K562 (cell line): ENCODE results near the gene CYBRD1. TPM values are rescaled to one million over a fixed set of nuclear protein-coding genes. Genes with fewer than 3 reads are reported as not detected.

ENCODE experiments used
- ATAC-seq: fragments of 200-7000 bp; cut with Tn5 transposase; 3 replicates; pipeline ENCODE4 v1.9.1; 2020; ENCODE audit warnings: moderate library complexity
- BruUV-seq: library from RNA; stranded (reverse); fragments of 400-500 nt; replicated peaks from 2 replicates; lab custom pipeline; 2021; lab: Mats Ljungman, UMichigan
- CTCF ChIA-PET: fragments of 300-600 bp; formaldehyde crosslinking; extraction: SDS; loops from one replicate; lab custom pipeline; 2021; ENCODE audit warnings: low intra/inter-chr PET ratio; lab: Yijun Ruan, JAX
- POLR2A ChIA-PET: fragments of 300-600, 350-650 bp; sonication (Branson Sonifier 250); formaldehyde crosslinking; extraction: SDS; loops from one replicate; lab custom pipeline; 2021; ENCODE audit warnings: antibody characterized with exemption, inconsistent platforms; lab: Yijun Ruan, JAX
- DNase-seq, 4 experiments: peaks; one replicate each; pipeline versions ENCODE4 v3.0.0 to v3.0.0-alpha.2; 2011 to 2018; ENCODE audit warnings: low spot score in 3 of 4, mixed read lengths in 3 of 4; ENCODE audit errors: extremely low read depth in 1 of 4
- FAIRE-seq: peaks from 2 replicates; lab custom pipeline; 2011; peaks lifted over from hg19 to GRCh38; lab: Jason Lieb, UNC
- H2AFZ ChIP-seq: 2 replicates; pipeline ENCODE4 v1.6.0; 2011; ENCODE audit warnings: low read depth, low read length, control low read depth, inconsistent platforms
- H3K27ac ChIP-seq: fragments of 200-600 bp; 3 replicates; pipeline ENCODE4 v1.8.0; 2011; ENCODE audit warnings: low read depth, mild to moderate bottlenecking, control low read depth, inconsistent platforms, low read length, moderate library complexity, mixed read lengths; ENCODE audit errors: extremely low read depth
- H3K27me3 ChIP-seq, 2 experiments: fragments of 300-600 bp in 1 of 2; 2 replicates in 1 of 2; 3 replicates in 1 of 2; pipeline versions ENCODE4 v1.6.0 to v1.8.0; 2011; ENCODE audit warnings: inconsistent platforms in 2 of 2, low read length in 2 of 2, mild to moderate bottlenecking in 1 of 2, mixed read lengths in 1 of 2, moderate library complexity in 1 of 2; ENCODE audit not compliant: control insufficient read depth in 2 of 2, insufficient read depth in 2 of 2
- H3K36me3 ChIP-seq: fragments of 300-600 bp; 3 replicates; pipeline ENCODE4 v1.8.0; 2011; ENCODE audit warnings: mild to moderate bottlenecking, low read length, inconsistent platforms; ENCODE audit not compliant: control insufficient read depth, insufficient read depth
- H3K4me1 ChIP-seq, 2 experiments: fragments of 200-600 bp in 1 of 2; replicated peaks in 1 of 2; 2 replicates in 1 of 2; 3 replicates in 1 of 2; pipeline versions ENCODE4 v1.5.1 to v1.8.0; 2011; ENCODE audit warnings: inconsistent platforms in 2 of 2, low read length in 2 of 2, mild to moderate bottlenecking in 1 of 2, mixed read lengths in 1 of 2, moderate library complexity in 1 of 2; ENCODE audit not compliant: control insufficient read depth in 2 of 2, insufficient read depth in 2 of 2
- H3K4me2 ChIP-seq: 2 replicates; pipeline ENCODE4 v1.6.1; 2011; ENCODE audit warnings: low read length, control low read depth, inconsistent platforms, mixed read lengths; ENCODE audit not compliant: insufficient read depth
- H3K4me3 ChIP-seq: fragments of 200-600 bp; sonication (generic), shearing (Covaris generic); 2 replicates; pipeline ENCODE4 v1.5.1; 2016; ENCODE audit warnings: control low read depth, inconsistent platforms
- H3K79me2 ChIP-seq: fragments of 200-600 bp; 3 replicates; pipeline ENCODE4 v1.8.0; 2011; ENCODE audit warnings: low read length, inconsistent platforms; ENCODE audit not compliant: control insufficient read depth, insufficient read depth
- H3K9ac ChIP-seq, 2 experiments: 2 replicates each; pipeline versions ENCODE4 v1.6.0 to v1.6.1; 2011; ENCODE audit warnings: low read depth in 2 of 2, low read length in 2 of 2, control low read depth in 1 of 2, inconsistent platforms in 1 of 2, mild to moderate bottlenecking in 1 of 2, mixed read lengths in 1 of 2; ENCODE audit not compliant: insufficient read depth in 1 of 2
- H3K9me1 ChIP-seq: one replicate; pipeline ENCODE4 v1.6.0; 2011; ENCODE audit warnings: inconsistent platforms, mild to moderate bottlenecking, low read length, moderate library complexity; ENCODE audit not compliant: control insufficient read depth, insufficient read depth
- H3K9me3 ChIP-seq: replicated peaks from 2 replicates; pipeline ENCODE4 v1.5.1; 2011; ENCODE audit warnings: low read depth, low read length, inconsistent platforms; ENCODE audit not compliant: control insufficient read depth, insufficient read depth
- H4K20me1 ChIP-seq: replicated peaks from 2 replicates; pipeline ENCODE4 v1.6.1; 2011; ENCODE audit warnings: low read length, inconsistent platforms, mixed read lengths; ENCODE audit not compliant: control insufficient read depth, insufficient read depth
- CEBPB ChIP-seq: fragments of 450-650 bp; IDR thresholded peaks from 2 replicates; pipeline ENCODE4 v1.6.1; 2016; ENCODE audit warnings: missing genetic modification characterization, missing compliant biosample characterization
- CEBPG ChIP-seq, 3 experiments: fragments of 200-800 bp in 1 of 3; sonication (Bioruptor generic) in 1 of 3; sonication (generic) in 1 of 3; formaldehyde crosslinking in 1 of 3; IDR thresholded peaks in 2 of 3; conservative IDR thresholded peaks in 1 of 3; 2 replicates each; pipeline versions ENCODE4 v1.6.1 to v1.8.0; 2016 to 2022; ENCODE audit warnings: missing compliant biosample characterization in 2 of 3, missing genetic modification characterization in 2 of 3, mild to moderate bottlenecking in 1 of 3, missing genetic modification reagents in 1 of 3
- HDAC2 ChIP-seq: fragments of 450-650 bp; IDR thresholded peaks from 2 replicates; pipeline ENCODE4 v1.6.1; 2016; ENCODE audit warnings: mild to moderate bottlenecking
- MIER1 ChIP-seq: fragments of 450-650 bp; IDR thresholded peaks from 2 replicates; pipeline ENCODE4 v1.6.1; 2016; ENCODE audit warnings: antibody characterized with exemption, mild to moderate bottlenecking, low read depth
- MYC ChIP-seq, 2 experiments: fragments of 250-450 bp in 1 of 2; sonication (Bioruptor Pico) in 1 of 2; IDR thresholded peaks; 2 replicates each; pipeline versions ENCODE4 v1.5.1 to v1.6.1; 2012 to 2021; ENCODE audit warnings: low read depth in 2 of 2, borderline replicate concordance in 1 of 2, improper control_type of control experiment in 1 of 2, low read length in 1 of 2, mild to moderate bottlenecking in 1 of 2, moderate library complexity in 1 of 2
- TBP ChIP-seq: optimal IDR thresholded peaks from 2 replicates; pipeline ENCODE3; 2011; ENCODE audit warnings: low read depth, low read length, improper control_type of control experiment
- ZNF146 ChIP-seq: IDR thresholded peaks from one replicate; pipeline ENCODE4 v1.6.1; 2018; ENCODE audit warnings: missing compliant biosample characterization; ENCODE audit not compliant: unreplicated experiment
- ZNF707 ChIP-seq: fragments of 250-450 bp; sonication (Bioruptor Pico); conservative IDR thresholded peaks from 2 replicates; pipeline ENCODE4 v1.8.0; 2022; ENCODE audit warnings: inconsistent platforms, mild to moderate bottlenecking, moderate library complexity
- WGBS: fragments of 100-300 bp; shearing (Covaris generic); methylation state at CpG from one replicate; pipeline ENCODE4 v1.1.6; 2016; ENCODE audit warnings: low coverage, mixed read lengths; ENCODE audit not compliant: insufficient coverage; ENCODE audit errors: missing lambda C conversion rate; 5-methylcytosine and 5-hydroxymethylcytosine counted together
- in situ Hi-C: fragments of 300-500 bp; cut with MboI; formaldehyde crosslinking; loops from 4 replicates; pipeline ENCODE4 v1.15.0; 2018; ENCODE audit warnings: inconsistent platforms, mixed read lengths
- intact Hi-C: fragments of 100-400 bp; cut with micrococcal nuclease; formaldehyde crosslinking; loops from 2 replicates; pipeline ENCODE4 v1.14.2; 2022
- polyA plus RNA-seq, 8 experiments: library from polyadenylated mRNA; depleted of rRNA in 4 of 8; stranded (reverse) in 5 of 8; unstranded in 3 of 8; fragments of >200 nt; fragmentation: Nextera tagmentation in 2 of 8; fragmentation: Illumina TruSeq in 1 of 8; extraction: Ambion mirVana in 2 of 8; extraction: Trizol in 1 of 8; gene quantifications; 2 replicates each; pipeline versions ENCODE4 v1.2.1 to v1.2.3, GENCODE V29; 2011 to 2014; ENCODE audit warnings: inconsistent platforms in 1 of 8, missing spikeins in 1 of 8
- total RNA-seq, 7 experiments: library from RNA; depleted of rRNA in 6 of 7; stranded (reverse); fragments of >200 nt in 6 of 7; fragmentation: Illumina TruSeq in 2 of 7; extraction: Trizol in 2 of 7; gene quantifications; 2 replicates each; pipeline versions ENCODE4 v1.2.1 to v1.2.3, GENCODE V29; 2011 to 2021; ENCODE audit warnings: low replicate concordance in 1 of 7

Gene CYBRD1
- total and polyA plus RNA-seq, 9 of the 15 experiments (the other 6 are each of a cell fraction or from before 2014, with no cell fraction given): 9.6 to 22.4 (median 15.6) TPM

DNA sequence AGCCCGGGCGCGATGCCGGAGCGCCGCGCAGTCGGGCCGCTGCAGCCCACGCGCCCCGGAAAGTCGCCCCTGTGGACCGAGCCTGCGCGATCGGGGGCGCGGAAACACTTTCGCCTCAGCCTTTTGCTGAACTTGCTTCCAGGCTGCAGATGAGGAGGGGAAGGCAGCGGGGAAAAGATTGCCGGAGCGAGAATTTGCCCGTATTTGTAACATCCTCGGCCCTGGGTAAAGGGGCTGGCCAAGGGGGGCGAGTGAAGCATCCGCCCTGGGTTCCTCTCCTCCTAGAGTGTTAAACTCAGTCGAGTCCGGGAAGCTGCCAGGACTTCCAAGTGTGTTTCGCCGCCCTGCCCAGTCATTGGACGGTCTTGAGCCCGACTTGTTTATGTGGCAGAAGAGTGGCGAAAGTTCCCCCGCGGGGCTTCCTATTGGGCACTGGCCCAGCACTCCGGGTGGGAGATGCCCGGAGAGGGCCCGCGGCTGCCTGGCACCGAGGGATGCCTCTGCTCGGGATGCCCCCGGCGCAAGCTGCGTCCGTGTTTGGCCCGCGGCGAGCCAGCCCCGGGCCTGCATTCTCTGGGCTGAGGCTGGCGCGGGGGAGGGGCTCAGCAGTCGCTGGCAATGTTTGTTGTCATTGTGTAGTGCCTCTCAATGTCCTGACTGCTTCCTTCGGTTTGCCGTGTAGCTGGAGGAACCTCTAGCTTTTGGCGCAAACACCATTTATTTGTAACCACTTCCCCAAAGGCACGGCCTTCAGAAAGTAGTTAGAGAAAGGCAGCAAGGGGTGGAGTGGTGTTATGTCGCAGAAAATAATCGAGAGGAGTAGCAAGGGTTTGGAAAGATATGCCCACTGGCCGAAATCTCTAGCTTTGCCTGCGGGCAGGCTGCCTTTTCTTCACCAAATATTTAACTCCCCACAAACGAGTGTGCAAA, 1.1 kb downstream of the CYBRD1 start (continued):
- TF ChIP-seq ZNF146 (CRISPR knock-in tag): no peak
- TF ChIP-seq, all 486 proteins: peak for 80

DNA sequence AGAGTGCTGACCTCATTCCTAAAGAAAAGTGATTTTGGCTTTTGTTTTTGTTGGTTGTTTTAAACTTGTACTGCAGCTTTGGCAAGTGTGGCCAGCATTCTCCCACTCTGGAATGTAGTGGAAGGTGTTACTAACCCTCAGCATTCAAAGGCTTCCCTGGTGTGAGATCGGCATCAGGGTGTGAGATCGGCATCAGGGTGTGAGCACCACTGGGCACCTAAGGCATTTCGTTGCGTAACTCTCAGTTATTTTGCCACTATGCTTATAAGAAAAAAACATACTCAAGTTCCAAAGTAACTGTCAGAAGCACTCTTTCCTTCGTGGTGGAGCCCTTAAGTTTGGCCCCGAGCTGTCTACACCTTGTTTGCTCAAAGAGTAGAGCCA, 1.7 kb downstream of the CYBRD1 start:
- peaks cover 17 to 19% of the 10 kb centered on the region in 2 experiments for H3K4me1 ChIP-seq
- peak overlapping the region; percentile 93 for H3K4me2 ChIP-seq
- DNase-seq: peak in 1 of 4 experiments; percentile 16
- no peaks in the 10 kb centered on the region for H3K9me1 ChIP-seq
- FAIRE-seq: no peak
- no peak for TF ChIP-seq CEBPG (CRISPR knock-in tag; IDR thresholded peaks at IDR 0.05)
- peak in 1 of 2 experiments; percentile 77; a peak in 3 of 4 replicates for TF ChIP-seq CEBPG (tag; conservative IDR thresholded peaks at IDR 0.05 in 1 of 2, IDR thresholded peaks at IDR 0.05 in 1 of 2)
- TF ChIP-seq ZNF707: no peak
- no peak for TF ChIP-seq MYC (IDR thresholded peaks at IDR 0.05; ENCODE audit: low read depth, low read length)
- no peak for TF ChIP-seq MYC (CRISPR knock-in tag; IDR thresholded peaks at IDR 0.05; ENCODE audit: borderline replicate concordance, low read depth)
- TF ChIP-seq CEBPB (tag): peak; percentile 88
- peak; percentile 17 for TF ChIP-seq TBP
- TF ChIP-seq HDAC2: 0 out of 2 replicates have a peak, but pooled peaks have one; percentile 3
- peak; percentile 0; the same call in 1 of the 2 replicates for TF ChIP-seq MIER1
- TF ChIP-seq, all 486 proteins: peak for 5
- intact Hi-C loops: loop anchor here (1.0 to 10.0 kb wide), 4 partner anchors 57 to 549 kb away; partner anchors contain the start of gene TLK1
- Histone ChIP-seq H3K4me3 (peak overlapping the region; percentile 82), H3K79me2 (peaks cover 50% of the 10 kb centered on the region), H3K27me3 (no peaks in the 10 kb centered on the region), H3K9me3 (no peaks in the 10 kb centered on the region), H4K20me1 (no peaks in the 10 kb centered on the region; the same call in 1 of the 2 replicates), H2AFZ (peak overlapping the region; percentile 99), H3K36me3 (peaks cover 6% of the 10 kb centered on the region), H3K9ac (peak overlapping the region; percentile 76 to 93; a peak in 3 of 4 replicates), H3K27ac (peak overlapping the region; percentile 92)
- WGBS: 46% methylated on average over 6 of the region's 6 CpGs
- POLR2A ChIA-PET: interaction anchor here (0.6 to 4.8 kb wide), 6 partner anchors 9 to 594 kb away, joined by 3 to 51 read pairs (median 5); no protein-coding TSS in a partner anchor
- TSS peak; percentile 36 for BruUV-seq
- ATAC-seq: no peak
- in situ Hi-C loops: no loop called here
- CTCF ChIA-PET: no interaction called here
